NCI-H1092 treated with DMSO at 0.1 percent for 48 hours (cell line): ENCODE measurements around the gene PPP1R1B.

Experiments used
- DNase-seq: peaks from one replicate; lab custom pipeline; 2025; lab: John Stamatoyannopoulos, UW

The PPP1R1B gene

DNA sequence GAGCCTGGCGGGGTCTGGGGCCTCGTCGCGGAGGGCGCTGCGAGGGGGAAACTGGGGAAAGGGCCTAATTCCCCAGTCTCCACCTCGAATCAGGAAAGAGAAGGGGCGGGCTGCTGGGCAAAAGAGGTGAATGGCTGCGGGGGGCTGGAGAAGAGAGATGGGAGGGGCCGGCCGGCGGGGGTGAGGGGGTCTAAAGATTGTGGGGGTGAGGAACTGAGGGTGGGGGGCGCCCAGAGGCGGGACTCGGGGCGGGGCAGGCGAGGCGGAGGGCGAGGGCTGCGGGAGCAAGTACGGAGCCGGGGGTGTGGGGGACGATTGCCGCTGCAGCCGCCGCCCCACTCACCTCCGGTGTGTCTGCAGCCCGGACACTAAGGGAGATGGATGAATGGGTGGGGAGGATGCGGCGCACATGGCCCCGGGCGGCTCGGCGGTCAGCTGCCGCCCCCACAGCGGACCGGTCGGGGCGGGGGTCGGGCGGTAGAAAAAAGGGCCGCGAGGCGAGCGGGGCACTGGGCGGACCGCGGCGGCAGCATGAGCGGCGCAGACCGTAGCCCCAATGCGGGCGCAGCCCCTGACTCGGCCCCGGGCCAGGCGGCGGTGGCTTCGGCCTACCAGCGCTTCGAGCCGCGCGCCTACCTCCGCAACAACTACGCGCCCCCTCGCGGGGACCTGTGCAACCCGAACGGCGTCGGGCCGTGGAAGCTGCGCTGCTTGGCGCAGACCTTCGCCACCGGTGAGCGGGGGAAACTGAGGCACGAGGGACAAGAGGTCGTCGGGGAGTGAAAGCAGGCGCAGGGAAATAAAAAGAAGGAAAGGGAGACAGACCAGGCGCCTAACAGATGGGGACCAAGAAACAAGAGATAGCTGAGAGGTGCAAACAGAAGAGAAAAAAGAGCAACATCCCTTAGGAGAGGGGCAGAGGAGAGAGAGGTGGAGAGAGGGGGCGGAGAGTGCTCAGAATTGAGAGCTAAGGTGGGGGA is 41.5 kb downstream of the PPP1R1B start, which contains the start of gene PNMT:
Gene PNMT (plus strand): TSS at position 509 of the 980 bp plus-strand sequence. CDS start 23 bp downstream, at position 532.
- peak; percentile 61 for DNase-seq

DNA sequence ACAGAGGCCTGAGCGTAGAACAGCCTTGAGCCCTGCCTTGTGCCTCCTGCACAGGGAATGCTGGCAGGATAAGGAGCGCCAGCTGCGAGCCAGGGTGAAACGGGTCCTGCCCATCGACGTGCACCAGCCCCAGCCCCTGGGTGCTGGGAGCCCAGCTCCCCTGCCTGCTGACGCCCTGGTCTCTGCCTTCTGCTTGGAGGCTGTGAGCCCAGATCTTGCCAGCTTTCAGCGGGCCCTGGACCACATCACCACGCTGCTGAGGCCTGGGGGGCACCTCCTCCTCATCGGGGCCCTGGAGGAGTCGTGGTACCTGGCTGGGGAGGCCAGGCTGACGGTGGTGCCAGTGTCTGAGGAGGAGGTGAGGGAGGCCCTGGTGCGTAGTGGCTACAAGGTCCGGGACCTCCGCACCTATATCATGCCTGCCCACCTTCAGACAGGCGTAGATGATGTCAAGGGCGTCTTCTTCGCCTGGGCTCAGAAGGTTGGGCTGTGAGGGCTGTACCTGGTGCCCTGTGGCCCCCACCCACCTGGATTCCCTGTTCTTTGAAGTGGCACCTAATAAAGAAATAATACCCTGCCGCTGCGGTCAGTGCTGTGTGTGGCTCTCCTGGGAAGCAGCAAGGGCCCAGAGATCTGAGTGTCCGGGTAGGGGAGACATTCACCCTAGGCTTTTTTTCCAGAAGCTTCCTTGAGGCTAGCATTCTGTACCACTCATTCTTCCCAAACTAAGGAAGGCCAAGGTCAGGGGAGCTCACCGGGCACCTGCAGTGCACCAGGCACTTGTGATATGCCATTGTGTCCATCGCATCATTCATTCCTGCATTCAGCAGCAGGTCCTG is 43.4 kb downstream of the PPP1R1B start:
- DNase-seq: no peak

DNA sequence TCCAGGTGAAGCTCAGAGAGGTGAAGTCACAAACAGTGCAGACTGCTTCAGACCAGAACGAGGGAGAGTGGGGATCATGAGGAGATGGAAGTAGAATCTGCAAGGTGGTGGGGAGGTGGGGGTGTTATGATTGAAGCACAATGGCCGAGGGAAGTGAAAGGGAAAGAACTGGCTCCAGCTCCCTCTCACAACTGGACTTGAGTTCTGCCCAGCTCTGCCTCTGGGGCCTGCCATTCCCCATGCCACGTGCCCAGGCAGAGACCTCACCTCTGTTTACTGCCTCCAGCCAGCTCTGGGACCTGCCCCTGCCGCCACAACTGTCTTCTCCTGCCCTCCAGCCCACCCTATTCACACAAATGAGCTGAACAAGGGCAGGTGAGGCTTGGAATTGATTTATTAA is 44.0 kb downstream of the PPP1R1B start:
- DNase-seq: no peak

DNA sequence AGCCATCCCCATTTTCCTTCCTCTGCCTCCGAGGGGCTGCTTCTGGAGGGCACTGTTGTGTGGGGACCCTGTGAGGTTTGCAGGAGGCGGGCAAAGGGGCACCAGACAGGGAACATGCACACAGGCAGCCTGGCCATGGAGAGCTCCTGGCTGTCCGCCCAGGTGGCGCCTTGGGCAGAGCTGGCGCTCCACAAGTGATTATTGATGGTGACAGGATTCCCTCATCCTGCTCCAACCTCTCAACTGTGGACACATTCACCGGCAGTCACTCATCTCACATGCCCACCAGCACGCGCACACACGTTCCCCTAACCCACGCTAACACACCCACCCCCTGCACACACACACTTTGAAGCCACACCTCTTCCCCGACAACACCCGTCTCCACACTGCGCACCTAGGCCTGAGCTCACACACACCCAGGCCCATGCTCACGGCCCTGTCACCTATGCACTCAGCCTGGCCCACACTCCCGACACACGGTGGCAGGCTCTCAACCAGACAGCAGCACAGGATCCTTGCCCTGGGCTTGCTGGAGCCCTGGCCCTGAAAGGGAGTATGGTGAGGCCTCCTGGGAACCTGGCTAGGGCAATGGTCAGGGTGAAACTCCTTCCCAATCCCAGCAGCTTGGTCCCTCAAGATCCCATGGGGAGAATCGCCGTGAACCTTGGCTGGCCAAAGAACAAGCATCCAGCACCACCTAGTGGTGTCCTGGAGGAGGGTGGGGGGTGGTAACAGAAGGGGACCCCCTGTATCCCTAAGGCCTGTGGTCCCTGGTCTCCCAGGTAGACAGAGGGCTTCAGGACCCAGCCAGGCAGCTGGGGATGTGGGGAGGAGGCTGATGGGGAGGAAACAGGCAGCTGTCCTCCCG is 45.1 kb downstream of the PPP1R1B start:
- peak; percentile 21 for DNase-seq

DNA sequence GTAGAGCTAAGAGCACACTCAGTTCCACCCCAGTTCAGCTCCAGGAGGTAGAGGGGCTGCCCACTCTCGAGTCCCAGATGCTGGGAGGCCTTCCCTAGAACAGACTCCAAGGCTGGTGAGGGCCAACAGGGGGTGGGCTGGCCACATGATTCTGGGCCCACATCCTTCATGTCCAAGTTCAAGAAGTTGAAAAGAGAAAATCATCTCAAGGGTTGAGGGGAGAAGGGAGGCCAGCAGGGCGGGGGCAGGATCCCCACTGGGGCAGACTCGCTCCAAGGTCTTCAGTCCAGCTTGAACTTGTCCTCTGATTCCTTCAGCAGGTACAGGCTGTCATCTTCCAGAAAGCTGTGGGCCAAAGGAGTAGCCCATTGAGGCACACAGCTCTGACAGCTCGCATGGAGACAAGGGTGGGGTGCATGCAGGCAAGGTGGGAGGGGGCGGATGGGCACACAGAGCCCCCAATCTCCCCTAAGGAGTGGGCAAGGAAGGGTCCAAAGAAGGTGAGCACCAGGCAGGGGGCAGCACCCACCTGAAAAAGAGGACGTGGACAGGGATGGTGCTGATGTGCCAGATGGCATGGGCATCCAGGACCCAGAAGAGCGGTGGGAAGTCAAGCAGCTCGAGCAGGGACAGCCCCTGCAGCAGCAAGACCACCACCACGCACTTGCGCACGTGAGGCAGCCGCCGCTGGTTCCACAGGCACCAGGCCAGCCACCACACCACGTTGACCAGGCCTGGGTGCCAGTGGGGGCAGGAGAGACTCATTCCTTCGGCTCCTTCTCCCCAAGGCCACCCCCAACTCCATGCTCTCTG is 46.0 kb downstream of the PPP1R1B start:
- DNase-seq: no peak

DNA sequence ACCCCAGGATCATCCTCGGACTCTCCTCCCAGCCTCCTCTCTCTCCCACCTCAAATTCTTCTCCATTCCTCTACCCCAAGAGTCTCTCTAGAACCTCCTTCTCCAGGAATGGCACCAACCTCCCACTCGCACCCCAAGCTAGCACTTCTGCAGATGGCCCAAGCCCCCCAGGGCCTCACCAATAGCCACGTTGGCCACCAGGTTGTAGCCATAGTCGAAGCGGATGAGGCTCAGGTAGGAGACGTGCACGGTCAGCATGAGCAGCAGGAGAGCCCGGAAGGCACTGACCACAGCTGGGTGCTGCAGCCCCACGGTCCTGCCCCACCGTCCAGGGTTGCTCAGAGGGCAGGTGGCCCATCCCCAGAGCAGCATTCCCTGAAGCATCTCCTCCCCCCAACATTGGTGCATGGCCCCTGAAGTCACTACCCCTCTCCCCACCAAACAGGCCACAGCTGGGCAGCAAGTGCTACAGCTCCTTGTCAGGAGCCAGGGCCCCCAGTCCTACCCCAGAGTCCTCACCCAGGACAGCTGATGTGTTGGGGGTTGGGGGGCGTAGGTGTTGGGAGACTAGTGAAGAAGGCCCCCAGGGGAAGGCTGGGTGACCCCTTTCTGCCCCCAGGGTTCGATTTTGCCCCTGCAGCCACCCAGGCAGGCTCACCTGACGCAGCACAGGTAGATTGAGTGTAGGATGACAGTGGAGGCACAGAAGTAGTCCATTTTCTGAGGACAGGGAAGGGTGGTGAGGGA is 46.8 kb downstream of the PPP1R1B start:
- DNase-seq: no peak

DNA sequence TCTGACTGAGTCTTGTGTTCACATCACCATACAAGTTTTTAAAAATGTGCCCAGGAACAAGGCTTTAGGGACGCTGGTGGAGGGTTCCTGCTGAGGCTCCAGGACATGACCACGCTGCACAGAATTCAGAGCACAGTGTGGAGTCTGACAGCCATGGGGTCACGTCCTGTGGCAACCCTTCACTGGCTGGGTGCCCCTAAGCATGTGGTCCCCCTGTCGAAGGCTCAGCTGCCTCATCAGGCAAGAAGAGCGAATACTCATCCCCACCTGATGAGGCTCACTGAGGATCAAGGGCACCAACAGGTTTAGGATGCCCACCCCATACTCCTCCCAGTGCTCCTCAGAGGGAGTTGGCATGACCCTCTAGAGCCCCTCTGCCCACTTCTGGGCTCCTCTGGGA is 47.4 kb downstream of the PPP1R1B start:
- DNase-seq: no peak

DNA sequence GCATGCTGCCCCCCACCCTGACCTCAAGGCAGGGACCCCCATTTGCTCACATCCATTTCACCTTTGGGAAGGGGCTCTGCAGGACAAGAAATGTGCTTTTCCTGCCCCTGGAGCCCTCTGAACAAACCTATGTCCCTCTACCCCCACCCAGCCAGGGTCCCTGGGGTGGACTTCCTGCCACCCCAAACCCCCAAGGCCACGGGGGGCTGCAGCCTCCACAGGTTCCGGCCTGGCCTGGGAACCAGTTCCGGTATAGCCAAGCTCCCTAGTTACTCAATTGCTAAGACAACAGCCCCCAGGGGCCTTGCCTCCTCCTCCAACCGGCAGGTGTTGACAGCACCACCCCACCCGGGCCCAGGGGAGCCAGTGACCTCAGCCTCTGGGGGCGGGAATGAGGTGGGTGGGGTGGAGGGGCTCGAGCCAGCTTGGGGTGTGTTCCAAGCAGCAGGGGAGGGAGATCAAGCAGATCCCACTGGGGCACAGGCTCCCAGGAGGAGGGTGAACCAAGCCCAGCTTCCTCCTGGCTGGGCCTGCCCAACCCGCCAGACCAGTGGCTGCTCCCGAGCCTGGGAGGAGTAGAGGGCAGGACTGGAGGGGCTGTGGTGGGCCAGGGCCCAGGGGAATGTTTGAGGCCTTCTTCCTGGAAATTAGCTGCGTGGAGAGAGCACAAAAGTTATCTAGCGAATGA is 48.1 kb downstream of the PPP1R1B start:
- DNase-seq: peak; percentile 29

DNA sequence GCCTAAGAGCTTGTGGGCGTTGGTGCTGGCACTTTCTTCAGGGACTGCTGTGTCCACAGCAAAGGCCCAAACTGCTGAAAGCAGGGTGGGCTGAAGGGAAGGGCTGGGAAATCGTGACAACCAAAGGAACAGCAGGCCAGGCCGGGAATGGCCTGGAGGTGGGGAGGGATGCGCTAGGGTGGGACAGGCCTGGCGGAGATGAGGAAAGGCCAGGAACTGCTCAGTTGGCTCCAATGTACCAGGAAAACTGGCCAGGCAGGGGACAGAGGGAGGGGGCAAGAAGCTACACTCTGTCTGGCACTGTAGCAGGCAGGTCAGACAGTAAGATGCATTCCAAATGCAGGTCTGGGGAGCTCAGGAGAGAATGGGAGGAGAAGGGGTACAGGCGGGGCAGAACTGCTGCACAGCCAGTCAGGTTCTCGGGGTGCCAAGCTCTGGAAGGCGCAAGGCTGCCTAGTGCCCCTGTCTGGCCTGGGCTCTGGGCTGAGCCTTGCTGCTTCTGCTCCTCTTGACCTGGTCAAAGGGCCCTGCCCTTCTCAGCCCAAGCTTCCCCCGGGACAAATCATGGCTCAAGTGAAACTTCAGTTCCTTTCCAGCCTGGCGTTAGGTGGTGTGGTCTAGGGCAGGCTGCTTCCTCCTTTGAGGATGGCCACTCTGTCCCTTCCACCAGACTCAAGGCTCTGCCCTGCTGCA is 48.8 kb downstream of the PPP1R1B start:
- DNase-seq: no peak

DNA sequence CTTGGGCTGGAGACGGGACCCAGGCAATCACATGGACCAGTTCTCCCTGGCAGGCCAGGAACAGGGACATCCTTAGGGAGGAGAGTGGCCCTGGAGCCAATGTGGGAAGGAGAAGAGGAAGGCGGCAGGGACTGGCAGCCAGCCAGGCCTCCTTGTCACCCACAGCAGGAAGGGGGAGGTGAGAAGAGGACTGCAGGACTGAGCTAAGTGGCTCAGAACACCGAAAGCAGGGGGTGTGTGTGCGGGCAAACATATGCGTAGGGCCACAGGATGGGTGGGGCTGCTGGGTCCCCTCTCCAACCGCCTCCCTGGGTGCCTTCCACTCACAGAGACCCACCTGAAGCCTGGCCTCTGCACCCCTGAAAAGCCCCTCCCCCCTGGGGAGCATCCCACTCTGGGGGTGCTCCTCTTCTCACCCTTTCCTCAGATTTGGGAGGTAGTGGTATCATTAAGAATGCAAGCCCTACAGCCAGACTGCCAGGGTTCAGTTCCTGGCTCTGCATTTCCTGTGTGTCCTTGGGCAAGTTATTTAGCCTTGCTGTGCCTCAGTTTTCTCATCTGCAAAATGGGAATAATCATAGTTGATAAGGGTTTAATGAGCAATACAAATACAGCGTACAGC is 49.6 kb downstream of the PPP1R1B start:
- DNase-seq: peak; percentile 54

DNA sequence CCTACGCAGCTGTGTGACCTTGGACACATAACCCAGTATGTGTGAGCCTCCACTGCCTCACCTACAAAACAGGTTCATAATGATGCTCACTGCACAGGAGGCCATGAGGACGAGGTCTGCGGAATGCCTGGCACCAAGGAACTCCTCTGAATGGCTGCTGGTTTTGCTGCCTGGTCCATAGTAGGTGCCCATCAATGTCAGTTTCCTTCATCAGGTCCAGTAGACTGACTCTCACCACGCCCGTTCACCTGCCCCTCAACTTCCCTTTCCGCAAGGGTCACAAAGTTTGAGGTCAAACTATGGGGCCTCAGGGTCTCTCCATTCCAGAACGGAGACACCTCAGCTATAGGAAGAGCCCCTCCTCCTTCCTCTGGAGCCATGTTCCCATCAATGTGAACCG is 50.3 kb downstream of the PPP1R1B start:
- no peak for DNase-seq

DNA sequence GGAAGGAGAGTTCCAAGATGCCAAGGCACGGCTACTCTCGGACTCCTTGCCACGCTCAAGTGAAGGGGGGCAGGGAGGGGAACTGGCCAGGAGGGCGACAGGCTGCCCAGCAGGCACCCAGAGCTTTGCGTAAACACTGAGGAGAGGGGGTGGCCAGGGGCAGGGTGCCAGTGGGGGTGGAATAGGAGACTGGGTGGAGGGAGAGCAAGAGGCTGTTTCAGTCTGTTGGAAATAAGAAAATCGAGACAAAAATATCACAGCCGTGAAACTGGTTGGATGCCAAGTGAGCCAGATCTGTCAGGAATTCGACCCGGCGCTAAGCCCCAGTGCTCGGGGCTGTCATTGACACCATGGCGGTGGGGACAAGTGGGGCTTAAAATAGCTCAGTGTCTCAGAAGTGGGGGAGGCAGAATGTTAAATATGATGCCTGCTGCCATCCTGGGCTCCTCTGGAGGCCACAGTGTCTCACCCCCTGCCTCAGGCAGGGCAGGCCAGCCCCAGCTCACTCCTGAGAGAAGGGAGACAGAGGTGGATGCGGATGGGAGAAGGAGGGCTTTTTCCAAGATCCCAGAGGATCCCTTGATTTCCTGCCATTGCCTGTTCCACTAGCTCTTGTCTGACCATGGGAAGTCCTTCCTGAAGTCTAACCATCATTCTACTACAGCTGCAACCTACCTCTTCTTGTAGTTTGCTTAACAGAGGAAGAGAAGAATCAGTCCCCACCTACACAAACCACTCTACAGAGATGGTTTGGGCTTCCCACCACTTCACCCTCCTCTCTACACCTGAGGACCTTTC is 51.0 kb downstream of the PPP1R1B start:
- DNase-seq: peak; percentile 30

DNA sequence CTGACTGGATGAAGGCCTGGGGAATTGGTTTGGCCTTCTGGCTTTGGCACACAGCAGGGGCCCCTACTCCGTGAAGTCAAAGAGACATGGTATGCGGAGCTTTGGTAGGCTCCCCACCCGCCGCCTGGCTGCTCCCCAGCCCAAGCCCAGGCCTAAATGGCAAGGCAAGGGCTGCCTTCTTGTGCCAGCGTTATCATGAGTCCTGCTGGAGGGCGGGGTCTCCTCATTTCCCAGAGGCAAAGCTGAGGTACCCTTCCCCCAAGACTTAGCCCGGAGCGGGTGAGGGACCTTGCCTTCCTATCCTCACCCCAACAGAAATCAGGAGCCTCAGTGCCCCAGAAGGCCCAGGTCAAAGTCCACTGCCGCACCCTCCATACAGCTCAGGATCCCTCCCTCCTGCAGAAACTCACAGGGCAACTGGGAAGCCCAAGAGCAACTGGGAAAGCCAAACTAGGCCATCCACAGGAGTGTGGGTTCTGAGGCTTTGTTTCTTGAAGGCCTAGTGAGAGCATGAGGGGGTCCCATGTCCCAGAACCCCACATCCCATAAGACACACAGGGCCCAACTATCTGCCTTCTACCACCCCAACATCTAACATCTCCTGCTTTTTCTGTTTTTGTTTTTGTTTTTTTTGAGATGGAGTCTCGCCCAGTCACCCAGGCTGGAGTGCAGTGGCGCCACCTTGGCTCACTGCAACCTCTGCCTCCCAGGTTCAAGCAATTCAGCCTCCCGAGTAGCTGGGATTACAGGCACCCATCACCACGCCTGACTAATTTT is 51.8 kb downstream of the PPP1R1B start:
- DNase-seq: no peak

DNA sequence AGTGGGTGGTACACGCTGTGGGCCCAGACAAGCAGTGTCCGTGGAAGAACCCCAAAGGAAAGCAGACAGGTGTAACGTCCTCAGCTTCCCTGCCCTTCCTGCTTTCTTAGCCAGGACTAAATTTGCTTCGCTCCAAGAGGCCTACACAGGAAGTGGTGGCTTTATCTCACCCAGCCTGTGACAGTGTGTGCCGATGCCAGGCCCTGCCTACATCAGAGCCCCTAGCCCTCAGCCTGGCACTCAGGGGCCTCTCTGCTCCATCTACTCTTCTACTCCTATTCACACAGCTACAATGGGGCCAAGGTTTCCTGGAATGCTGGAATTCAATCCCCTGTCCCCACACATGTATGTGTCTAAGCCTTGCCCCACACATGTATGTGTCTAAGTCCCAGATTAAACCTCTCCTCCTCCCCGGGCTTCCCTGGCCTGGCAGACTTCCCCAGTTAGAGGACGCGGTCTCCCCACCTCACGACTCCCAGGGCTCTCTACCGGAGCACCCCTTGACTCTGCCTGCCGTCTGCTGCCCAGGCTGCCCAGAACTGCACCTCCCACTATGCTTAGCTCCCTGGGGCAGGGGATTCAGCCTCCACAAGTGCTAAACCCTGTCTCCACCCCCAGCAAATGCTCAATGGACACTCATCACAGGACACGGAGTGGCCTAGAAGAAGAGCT is 52.9 kb downstream of the PPP1R1B start:
- no peak for DNase-seq

DNA sequence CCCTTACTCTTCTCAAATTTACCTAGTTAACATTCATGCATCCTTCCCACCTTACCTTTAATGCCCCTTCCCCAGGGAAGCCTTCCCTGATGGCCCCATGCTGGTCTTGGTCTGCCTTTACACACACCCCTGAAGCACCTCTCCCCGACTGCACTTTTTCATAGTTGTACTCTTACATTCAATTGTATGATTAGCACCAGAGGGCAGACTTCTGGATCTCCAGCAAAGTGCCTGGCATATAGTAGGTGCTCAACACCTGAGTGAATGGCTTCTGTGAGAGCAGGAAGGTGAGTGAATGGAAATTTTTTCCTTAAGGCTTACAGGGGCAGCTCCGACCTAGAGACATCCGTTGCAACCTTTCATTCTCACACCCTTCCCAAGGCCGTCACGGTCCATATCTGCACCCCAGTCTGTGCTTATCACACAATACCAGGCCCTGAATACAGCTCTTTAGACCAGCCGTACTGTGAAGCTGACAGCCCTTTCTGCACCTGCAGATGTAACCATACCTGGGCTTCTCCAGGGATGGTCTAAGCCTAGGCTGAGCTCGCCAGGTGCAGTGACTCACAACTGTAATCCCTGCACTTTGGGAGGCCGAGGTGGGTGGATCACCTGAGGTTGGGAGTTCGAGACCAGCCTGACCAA is 56.7 kb downstream of the PPP1R1B start:
- no peak for DNase-seq
